Measurements from ENCODE around the gene POLD4.

POLD4 gene

DNA sequence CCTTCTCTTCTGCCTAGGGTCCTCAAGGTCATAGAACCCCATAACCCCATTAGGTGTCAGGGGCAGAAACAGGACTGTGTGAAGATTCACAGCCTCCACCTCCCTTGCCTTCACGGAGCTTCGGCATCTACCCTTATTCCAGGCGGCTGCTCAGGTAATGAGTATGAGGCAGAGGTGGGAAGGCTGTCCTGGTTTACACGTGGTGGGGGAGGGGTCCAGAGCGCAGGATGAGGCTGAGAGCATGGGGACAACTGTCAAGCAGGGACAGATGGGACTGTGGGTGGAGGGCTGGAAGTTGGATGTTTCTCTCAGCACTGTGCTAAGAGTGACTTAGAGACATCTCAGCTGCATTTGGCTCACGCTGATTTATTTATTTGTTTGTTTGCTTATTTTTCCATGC lies 34.2 kb upstream of the POLD4 start:
- DNase-seq, result no peak

DNA sequence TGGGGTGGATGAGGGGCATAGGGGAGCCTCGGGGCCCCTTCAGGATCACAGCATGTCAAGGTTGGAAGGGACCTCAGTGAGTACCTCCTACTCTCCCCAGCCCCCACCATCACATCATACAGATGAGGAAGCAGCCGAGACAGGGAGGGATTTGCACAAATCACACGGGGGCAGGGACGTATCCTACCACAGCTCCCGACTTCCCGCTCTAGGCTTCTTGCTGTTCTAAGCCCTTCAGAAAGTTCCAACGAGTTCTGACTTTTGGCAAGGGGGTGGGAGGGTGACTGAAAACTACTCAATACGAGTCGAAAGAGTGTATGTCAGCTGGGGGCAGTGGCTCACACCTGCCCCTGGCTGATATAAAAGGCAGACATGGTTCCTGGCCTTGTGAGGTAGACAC lies 33.7 kb upstream of the POLD4 start:
- DNase-seq, result no peak

DNA sequence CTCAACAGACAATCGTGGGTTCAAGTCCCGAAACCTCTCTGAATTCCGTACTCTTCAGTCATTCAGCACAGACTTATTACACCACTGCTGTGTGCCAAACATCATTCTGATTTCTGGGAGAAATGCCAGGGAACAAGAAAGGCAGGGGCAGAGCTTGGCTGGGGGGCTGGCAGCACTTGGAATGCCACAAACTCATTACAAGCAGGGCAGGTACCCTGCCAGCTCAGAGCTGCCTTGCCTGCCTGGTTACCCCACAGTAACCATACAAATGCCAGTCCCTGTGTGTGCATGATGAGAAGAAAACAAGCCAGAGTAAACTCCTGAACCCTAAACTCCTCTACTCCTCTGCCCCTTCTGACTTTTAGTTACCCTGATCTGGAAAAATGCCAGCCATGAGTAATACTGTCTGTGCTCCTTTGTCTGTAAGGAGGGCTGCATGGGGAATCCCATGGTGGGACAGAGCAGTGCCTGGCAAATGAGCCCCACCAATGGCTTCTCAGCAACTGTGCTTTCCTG lies 31.6 kb upstream of the POLD4 start:
- no peak for DNase-seq

DNA sequence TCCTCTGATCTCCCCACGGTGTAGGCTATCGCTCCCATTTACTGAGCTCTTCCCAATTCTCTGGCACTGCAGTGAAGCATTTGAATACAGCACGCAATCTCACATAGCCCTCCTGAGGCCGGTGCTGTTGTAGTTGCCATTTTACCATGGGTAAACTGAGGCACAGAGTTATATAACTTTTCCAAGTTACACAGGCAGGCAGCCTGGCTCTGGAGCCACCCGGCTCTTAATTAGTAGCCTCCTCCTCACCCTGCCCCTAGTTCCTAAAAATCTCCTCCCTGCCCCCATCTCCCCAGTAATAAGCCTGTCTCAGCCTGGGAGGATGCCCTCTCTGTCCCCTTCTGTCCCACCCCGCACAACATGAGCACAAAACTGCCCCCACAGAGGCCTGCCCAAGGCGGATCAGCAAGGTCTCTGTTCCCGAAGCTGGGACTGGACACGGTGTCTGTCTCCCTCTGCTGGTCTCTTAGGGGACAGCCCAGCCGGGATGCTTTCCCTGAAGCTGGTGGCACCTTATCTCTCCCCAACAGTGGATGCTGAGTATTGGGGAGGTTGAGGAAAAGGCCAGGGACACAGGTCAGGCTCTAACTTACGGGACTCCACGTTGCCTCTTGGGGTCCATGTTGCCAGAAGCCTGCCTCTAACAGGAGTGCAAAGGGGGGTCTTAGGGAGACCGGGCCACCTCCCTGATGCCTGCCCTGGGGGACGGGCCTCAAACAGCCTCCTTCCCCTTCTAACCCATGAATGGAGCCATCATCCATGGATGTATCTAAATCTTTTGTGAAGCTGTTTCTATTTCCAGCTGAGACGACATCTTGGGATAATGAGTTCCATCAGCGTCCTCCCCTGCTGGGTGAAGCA lies 29.2 kb upstream of the POLD4 start:
- DNase-seq, result peak; percentile 44

DNA sequence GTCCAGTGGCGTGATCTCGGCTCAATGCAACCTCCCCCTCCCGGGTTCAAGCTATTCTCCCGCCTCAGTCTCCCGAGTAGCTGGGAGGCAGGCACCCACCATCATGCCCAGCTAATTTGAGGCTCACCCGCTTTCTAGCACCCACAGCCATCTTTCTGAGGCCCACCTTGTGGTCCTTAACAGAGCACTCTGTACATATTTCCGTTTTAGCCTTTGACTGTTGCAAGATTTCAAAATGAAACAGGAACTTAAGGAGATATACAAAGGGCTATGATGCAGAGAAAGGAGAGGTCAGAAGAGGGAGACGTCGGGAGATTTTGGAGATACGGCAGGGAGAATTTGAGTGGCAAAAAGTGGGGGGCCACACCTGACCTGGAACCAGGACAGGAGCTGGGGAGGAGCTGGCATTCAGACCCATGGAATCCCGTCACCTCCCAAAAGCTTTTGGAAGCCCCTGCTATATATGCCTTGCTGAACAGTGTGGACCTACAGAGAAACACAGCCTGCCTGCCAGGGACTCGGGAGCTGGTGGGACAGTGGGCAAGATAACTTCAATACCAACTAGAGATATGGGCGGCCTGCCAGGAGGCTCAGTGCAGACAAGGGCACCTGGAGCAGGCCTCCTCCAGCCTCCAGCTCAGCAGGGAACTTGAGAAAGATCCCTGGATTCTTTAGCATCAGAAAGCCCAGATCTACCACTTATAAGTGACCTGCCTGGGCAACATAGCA lies 28.1 kb upstream of the POLD4 start:
- DNase-seq, result no peak

DNA sequence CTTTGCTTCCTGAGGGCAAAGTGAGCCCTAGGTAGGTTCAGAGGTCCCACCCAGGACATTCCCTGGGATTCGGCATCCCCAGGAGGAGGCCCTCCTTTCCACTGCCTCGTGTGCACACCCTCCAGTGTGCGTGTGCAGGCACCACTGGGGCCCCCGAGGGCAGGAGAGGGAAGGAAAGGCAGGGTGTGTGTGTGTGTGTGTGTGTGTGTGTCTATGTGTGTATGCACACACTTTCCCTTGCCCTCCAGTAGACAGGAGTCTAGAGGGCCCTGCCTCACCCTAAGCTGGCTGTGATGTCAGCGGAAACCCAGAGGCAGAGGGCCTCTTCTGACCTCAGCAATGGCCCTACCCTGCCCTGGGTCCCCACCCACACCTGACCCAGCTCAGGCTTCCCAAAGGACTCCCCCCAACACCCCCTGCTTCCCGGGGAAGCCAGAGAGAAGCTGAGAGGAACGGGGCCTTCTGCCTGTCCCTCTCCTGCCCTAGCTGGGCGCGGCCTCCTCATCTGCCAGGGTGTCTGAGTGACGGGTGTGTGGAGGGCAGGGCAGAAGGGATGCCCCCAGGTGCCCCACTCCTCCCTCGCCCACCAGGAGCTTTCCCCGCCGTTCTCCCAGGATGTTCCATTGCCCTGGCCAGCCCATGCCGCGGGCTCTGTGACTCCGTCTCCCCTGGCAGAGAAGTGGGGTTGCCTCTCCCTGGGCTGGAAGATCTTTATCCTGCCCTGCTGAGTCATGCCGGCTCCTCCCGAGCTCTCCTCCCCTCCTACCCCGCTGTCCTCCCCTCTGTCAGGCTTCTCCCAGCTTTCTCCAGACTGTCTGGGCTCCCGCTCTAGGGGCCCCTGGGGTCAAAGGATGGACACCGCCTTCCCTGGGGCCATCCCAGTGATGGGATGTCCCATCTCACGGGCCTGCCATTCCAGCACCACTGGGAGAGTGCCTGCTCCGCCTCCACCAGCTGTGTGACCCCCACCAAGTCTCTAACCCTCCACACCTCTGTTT lies 26.0 kb upstream of the POLD4 start:
- DNase-seq, result no peak

DNA sequence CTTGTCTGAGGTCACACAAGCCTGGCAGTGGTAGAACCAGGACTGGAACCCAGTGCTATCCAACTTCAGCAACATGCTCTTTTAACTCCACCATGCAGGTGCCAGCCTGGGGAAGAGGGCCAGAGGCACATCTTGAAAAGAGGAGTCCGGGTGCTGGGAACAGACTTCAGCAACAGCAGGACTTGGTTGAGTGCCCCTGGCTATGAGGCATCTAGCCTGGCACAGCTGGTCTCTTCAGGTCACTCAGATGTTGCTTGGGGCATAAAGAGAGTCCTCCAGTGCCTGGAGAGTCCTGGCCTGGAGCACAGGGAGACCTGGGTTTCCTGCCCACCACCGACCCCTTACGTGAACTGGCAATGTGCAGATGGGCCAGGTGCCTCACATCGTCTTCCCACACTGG lies 25.2 kb upstream of the POLD4 start:
- DNase-seq, result no peak

DNA sequence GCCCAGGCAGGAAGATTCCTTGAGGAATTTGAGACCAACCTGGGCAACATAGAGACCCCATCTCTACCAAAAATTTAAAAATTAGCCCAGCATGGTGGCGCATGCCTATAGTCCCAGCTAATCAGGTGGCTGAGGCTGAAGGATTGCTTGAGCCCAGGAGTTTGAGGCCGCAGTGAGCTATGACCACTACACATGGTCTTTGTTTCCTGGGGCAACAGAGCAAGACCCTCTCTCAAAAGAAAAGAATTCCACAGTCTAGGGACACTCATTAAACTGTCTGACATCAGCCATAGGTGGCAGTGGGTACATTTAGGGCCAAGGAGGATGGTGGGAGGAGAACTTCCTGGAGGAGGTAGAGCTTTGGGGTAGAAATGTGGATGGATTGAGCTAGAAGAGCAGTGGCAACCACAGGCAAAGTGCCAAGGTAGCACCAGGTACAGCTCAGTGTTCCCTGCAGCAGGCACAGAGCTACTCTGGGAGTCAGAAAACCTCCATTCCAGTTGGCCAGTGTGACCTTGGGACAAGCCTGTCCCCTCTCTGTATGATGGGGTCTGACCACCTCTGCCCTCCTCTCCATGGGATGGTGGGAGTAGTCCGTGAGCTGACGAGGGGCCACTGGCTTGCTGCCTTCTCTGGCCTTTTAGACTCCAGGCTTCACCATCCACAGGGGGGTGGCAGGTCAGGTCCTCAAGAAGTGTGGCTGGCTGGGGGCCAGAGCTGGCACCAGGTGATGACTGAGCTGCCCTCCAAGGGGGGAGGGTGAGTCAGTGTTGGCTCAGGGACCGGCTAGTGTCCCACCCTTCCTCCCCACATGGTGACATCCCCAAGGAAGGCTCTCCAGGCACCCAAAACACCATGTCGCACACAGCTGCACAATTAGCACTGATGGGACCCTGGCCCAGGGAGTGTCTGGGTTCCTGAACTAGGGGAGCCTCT lies 23.8 kb upstream of the POLD4 start:
- no peak for DNase-seq

DNA sequence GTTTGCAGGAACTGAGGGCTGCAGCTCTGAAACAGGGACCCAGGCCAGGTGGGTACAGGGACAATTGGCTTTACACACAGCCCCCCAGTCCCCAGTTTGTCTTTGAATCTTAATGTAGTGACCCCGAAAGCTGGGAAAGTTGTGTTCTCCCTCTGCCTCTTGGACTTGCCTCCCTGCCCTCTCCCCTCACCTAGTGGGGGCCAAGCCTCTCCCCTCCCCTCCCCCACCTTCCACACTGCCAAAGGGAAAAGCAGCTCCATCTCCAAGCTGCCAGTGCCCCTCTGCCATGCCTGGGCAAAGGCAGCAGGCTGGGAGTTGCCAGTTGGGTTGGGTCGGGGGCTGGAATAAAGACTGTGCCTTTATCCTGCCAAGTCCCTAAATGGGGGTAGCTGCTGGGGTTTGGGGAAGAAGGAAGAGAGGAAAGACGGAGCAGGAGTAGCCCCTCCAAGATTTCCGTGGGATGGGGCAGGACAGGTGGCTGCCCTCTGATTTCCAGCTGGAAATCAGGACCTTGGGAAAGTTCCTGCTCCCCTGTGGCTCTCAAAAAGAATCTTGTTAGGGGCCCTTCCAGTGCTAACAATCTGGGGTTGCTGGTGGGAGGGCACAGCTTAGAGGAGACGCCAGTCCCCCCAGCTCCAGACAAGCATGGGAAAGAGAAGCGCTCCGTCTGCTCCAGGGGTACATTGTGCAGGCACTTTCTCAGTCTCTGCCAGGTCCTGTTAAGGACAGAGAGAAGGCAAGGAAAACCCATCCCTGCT lies 22.9 kb upstream of the POLD4 start:
- DNase-seq, result no peak

DNA sequence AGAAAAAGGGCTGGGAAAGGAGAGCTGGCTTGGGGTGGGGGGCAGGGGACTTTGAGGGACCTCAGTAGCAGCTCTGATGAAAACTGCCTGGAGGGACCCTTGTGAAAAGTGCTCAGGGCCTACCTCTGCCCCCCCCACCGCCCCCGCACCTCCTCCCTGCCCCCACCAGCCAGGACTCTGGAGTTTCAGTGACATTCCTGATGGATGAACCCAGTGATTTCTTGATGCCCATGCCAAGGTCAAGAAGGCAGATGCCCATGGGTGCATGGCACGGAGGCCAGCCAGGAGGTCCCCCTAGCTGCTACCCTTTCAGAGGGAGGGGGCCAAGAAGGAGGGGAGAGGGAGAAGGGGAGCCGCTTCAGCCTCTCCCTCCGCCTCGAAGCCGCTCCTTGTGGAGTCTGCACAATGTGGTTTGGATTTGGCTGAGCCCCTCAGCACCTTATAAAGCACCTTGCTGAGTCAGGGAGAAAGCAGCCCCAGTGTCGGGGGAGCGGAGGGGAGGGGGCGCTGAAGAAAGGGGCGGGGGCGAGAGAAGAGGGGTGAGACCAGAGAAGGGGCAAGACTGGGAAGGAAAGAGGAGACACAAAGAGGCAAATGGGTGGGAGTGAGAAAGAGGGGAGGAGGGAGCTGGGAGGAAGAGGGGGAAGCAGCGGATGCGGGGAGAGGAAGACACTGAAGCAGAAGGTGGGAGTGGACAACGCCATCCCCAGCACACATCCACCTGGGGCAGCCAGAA lies 22.1 kb upstream of the POLD4 start:
- no peak for DNase-seq

DNA sequence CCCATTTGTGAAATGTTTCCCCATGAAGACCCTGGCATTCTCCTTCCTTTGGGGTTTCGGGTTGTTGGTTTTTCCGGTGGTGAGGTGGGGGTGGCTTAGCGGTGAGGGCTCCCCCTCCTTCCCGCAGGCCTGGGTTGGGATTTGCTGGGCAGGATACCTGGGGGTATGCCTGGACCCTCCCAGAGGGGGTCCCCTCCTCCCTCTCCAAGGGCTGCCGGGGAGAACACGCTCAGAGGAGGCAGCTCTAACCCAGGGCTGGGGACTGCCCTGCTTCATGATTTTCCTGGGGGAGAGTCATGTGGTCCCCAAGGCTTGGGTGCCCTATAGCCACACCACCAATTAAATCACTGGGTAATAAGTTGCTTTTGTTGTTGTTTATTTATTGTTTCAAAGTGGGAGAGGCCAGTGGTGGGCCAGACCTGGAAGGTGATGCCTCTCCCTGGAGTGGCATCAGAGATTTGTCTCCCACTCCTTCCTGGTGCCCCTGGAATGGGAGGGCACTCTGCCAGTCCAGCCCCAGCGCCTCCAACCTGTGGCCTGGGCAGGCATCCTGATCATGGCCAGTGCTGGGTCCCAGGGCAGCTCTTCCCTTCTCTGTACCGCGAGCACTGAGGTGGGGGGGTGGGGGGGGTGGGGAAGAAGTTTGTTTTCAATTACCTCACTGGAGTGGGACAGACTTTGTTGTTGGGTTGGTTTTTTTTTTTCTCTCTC lies 21.4 kb upstream of the POLD4 start:
- DNase-seq, result no peak

DNA sequence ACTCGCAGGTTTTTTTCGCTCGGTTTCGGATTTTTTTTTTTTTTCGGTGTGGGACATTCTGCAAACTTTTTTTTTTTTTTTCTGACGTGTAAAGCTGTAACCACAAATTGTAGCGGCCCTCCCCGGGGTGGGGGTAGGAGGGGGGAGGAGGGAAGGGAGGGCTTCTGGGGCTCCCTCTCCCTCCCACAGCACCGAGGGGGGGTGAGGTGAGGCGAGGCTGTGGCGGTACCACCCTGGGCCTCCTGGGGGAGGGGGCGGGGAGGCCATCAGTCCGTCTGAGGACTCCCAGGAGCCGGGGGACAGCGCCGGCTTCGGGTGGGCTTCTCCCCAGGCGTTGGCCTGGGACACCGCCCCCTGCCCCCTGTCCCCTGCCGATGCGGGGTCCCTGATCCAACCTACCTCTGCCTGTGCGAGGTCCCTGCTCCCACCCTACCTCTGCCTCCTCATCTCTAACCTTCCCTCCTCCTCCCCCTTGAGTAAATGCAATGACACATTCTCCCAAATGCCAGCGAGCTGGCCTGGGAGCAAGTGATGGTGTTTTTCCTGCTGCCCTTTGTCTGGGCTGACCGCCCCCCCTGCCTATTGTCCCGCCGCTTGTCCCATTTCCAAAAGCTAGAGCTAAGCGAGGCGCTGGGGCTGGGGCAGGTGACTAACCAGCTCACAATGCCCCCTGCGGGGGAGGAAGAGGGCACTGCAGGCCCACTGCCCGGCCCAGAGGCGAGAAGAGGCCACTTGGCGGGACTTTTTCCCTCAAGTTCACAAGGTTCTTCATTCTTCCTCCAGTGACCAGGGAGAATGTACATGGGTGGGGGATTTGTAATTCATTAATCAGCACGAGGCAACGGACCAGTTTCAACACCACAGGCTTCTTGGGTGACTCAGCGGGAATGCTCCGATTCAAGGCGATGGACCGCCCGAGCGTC lies 20.6 kb upstream of the POLD4 start:
- DNase-seq, result peak; percentile 17

DNA sequence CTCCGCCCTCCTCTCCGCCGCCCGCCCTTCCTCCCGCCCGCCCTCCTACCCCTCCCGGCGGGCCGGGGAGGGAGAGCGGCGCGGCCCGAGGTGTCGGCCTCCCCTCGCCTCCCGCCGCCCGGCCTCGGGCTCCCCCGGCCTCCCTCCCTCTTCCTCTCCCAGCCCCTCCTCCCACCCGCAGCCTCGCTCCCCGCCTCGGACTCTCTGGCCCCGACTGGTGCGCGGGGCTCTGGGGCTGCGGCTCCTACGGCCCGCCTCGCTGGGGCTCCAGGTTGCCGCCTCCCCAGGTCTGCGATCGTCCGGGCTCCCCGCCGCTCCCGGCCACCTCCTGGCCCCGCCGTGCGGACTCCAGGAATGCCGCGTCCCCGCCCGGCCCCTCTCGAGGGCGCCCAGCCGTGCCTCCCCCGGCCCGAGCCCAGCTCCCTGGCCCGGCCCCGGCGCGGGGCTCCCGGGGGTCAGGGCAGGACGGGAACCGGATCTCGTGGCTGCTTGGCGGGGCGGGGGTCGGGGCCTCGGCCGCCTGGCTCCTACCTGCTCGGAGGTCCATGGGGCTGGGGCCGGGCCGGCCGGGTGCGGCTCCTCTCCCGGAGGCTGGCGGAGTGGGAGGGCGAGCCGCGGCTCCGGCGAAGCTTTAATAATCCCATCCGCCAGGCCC lies 19.8 kb upstream of the POLD4 start, which contains the start of gene CLCF1:
Gene CLCF1 (minus strand): TSS at position 606 of the 655 bp plus-strand sequence. CDS start 59 bp downstream, at position 547.
- no peak for DNase-seq

DNA sequence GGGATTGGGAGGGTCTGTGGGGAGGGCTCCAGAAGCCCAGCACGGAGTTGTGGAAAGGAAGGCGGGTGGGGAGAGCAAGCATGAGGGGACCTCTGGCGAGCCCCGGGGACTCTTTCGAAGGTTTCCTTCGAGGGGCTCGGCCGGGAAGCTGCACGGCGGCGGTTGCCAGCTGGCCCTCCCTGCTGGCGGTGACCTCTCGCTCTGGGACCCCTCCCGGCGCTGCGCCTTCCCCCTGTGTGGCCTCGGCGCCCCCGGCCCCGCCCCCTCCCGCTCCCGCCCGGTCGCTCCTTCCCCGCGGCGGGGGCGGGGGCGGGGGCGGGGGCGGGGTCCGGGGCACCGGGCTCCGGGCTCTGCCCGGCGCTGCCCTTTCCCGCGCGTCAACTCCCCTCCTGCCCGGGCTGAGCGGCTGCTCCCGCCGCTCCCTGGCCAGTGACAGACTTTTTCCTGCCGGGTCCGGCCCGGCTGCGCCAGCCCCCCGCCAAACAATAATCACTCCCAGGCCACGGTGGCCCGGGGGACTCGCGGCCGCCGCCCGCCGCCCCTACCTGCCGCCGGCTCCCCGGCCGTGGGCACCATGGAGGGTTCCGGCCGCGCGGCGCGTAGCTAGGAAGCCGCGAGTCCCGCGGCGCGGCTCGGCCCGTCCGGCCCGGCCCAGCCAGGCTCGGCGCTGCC lies 19.1 kb upstream of the POLD4 start:
- DNase-seq, result no peak

DNA sequence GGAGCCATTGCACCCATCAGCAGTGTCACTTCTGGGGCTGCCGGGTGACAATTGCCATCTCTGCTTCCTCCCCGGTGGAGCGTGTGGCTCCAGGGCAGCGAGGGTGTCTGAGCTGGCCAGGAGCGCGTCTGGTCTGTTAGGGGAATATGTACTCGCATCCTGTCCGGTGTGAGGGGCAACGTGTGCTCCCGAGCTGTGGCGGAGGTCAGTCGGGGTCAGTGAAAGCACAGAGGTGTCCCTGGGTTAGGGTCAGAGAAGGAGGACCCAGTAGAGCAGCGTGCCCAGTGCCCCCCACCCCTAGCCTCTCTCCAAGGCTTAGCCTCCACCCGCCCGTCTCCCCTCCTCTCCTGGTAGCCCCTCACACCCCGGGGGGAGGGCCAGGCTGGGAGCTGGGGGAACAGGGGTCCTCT lies 18.6 kb upstream of the POLD4 start:
- DNase-seq, result no peak

DNA sequence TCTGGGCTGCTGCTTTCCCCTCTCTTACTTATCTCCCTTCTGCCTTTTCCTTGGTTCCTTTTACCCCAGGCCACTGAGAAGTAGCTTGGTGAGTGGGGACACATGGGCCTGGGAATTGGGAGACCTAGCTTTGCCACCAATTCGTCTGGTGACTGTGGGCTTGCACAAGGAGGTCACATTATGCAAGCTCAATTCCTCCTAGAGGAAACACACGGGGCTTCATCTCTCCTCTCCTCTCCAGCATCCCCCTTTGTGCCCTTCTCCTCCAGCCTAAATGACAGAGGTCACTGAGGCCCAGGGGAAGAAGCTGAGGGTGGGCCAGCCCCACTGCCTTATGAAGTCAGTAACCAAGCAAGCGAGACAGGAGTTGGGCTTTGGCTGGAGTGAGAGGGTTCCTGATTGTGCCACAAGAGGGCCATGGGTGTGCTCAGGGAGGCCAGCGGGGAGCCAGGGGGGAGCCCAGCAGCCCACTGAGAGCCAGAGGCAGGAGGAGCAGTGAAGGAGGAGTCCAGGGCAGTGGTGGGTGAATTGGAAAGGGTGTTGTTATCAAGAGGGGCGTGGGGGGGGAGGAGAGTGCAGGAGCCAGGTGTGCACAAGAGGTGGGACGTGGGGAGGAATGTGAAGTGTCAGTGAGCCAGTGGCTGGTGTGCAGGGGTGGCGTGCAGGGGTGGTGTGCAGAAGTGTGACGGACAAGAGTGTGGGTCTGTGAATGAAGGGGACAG lies 18.0 kb upstream of the POLD4 start:
- DNase-seq, result no peak
